ENCODE measurements around the gene ANKRD30B. TPM values are rescaled to one million over a fixed set of nuclear protein-coding genes. Genes with fewer than 3 reads are reported as not detected.
"Not testable (repeated sequence)": the region's sequence is repeated elsewhere in the genome, so short reads cannot be mapped to it uniquely, and the experiment has no call there.

The ANKRD30B gene
- total RNA-seq, 4 donors from 2014 or later, result 0.10 TPM; not detected in 3

DNA sequence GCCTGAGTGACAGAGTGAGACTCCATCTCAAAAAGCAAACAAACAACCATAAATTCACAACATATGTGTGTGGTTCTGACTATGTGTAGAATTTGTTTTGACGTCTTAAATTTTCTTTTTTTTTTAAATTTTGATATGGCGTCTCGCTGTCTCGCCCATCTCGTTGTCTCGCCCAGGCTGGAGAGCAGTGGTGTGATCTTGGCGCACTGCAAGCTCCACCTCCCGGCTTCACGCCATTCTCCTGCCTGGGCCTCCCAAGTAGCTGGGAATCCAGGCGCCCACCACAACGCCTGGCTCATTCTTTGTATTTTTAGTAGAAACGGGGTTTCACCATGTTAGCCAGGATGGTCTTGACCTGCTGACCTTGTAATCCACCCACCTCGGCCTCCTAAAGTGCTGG lies 63.1 kb downstream of the ANKRD30B start:
- WGBS, 2 donors, result 90 to 93% methylated on average over 13 of the region's 13 CpGs
- intact Hi-C loops (cut with DNase I; ENCODE audit: low total_unique reads); H3K4me3 ChIP-seq (ENCODE audit: low read depth, poor library complexity, severe bottlenecking); DNase-seq (ENCODE audit: low spot score in 2 of 2): not testable (repeated sequence)

DNA sequence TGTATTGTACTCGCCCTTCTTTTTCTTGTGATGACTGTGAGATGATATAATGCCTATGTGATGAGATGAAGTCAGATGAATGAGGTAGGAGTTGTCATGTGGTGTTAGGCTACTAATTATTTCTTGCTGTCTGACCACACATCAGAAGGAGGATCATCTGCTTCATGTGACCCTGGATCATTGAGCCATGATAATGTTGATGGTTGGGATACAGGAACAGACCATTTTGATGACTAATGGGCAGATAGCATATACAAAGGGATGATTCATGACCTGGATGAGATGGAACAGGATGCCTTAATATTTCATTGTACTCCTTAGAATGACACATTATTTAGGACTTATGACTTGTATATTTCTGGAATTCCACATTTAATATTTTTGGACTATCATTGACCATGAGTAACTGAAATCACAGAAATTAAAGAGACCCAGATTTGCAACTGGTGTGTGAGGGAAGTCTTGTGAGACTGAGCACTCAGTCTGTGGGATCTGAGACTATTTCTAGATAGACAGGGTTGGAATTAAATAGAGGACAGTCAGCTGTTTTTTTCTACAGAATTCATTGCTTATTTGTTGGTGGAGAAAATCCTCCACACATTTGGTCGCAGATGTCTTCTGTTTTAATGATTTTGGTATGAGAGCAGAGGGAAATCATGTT lies 79.1 kb downstream of the ANKRD30B start:
- intact Hi-C loops (cut with DNase I; ENCODE audit: low total_unique reads); DNase-seq (ENCODE audit: low spot score in 2 of 2); H3K4me3 ChIP-seq (ENCODE audit: low read depth, poor library complexity, severe bottlenecking): not testable (repeated sequence)
- WGBS, 2 donors, result 67 to 68% methylated on average over 2 of the region's 2 CpGs

DNA sequence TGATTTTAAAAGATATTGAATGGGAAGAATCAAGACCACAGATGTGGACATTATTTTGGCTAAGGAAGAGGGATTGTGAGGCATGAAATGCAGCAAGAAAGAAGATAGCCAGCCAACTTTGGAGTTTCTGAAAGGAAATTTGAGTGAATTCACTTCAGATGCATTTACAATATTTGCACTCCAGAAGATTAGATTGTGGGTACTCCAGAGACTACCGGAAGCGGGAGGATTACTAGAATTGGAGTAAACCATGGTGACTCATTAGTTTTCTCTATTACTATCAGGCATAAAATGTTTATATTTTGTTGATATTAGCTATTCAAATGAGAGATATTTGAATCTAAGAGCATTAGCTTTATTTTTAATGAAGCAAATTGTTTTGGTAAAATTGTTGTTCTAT lies 93.6 kb downstream of the ANKRD30B start:
- H3K4me3 ChIP-seq (ENCODE audit: low read depth, poor library complexity, severe bottlenecking); DNase-seq (ENCODE audit: low spot score in 2 of 2); intact Hi-C loops (cut with DNase I; ENCODE audit: low total_unique reads): not testable (repeated sequence)
- 89 to 93% methylated on average over 2 of the region's 2 CpGs for WGBS, 2 donors

DNA sequence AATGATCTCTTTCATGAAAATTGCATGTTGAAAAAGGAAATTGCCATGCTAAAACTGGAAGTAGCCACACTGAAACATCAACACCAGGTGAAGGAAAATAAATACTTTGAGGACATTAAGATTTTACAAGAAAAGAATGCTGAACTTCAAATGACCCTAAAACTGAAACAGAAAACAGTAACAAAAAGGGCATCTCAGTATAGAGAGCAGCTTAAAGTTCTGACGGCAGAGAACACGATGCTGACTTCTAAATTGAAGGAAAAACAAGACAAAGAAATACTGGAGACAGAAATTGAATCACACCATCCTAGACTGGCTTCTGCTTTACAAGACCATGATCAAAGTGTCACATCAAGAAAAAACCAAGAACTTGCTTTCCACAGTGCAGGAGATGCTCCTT lies 103.6 kb downstream of the ANKRD30B start:
- H3K4me3 ChIP-seq (ENCODE audit: low read depth, poor library complexity, severe bottlenecking); intact Hi-C loops (cut with DNase I; ENCODE audit: low total_unique reads); DNase-seq (ENCODE audit: low spot score in 2 of 2): not testable (repeated sequence)
- 25 to 84% methylated on average over 2 of the region's 2 CpGs for WGBS, 2 donors

DNA sequence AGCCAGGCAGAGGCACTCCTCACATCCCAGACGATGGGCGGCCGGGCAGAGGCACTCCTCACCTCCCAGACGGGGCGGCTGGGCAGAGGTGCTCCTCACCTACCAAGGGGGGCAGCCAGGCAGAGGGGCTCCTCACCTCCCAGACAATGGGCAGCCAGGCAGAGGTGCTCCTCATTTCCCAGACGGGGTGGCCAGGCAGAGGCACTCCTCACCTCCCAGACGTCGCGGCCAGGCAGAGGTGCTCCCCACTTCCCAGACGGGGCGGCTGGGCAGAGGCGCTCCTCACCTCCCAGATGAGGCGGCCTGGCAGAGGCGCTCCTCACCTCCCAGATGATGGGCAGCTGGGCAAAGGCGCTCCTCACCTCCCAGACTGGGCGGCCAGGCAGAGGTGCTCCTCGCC lies 107.7 kb downstream of the ANKRD30B start:
- intact Hi-C loops (cut with DNase I; ENCODE audit: low total_unique reads); DNase-seq (ENCODE audit: low spot score in 2 of 2); H3K4me3 ChIP-seq (ENCODE audit: low read depth, poor library complexity, severe bottlenecking): not testable (repeated sequence)
- WGBS, 2 donors, result 82 to 100% methylated on average over 1 to 10 of the region's 17 CpGs

DNA sequence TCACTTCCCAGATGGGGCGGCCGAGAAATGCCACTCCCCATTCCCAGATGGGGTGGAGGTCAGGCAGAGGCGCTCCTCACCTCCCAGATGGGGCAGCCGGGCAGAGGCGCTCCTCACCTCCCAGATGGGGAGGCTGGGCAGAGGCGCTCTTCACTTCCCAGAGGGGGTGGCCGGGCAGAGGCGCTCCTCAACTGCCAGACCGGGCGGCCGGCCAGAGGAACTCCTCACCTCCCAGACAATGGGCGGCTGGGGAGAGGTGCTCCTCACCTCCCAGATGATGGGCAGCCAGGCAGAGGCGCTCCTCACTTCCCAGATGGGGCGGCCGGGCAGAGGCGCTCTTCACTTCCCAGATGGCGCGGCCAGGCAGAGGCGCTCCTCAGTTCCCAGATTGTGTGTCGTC lies 108.3 kb downstream of the ANKRD30B start:
- WGBS, 2 donors, result 100% methylated on average over 2 of the region's 20 CpGs; no CpG with 5 or more reads in 1 of the 2 donors
- DNase-seq (ENCODE audit: low spot score in 2 of 2); H3K4me3 ChIP-seq (ENCODE audit: low read depth, poor library complexity, severe bottlenecking); intact Hi-C loops (cut with DNase I; ENCODE audit: low total_unique reads): not testable (repeated sequence)

DNA sequence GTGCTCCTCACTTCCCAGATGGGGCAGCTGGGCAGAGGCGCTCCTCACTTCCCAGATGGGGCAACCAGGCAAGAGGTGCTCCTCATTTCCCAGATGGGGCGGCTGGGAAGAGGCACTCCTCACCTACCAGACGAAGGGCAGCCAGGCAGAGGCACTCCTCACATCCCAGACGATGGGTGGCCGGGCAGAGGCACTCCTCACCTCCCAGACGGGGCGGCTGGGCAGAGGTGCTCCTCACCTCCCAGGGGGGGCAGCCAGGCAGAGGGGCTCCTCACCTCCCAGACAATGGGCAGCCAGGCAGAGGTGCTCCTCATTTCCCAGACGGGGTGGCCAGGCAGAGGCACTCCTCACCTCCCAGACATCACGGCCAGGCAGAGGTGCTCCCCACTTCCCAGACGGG lies 110.5 kb downstream of the ANKRD30B start:
- DNase-seq (ENCODE audit: low spot score in 2 of 2); intact Hi-C loops (cut with DNase I; ENCODE audit: low total_unique reads); H3K4me3 ChIP-seq (ENCODE audit: low read depth, poor library complexity, severe bottlenecking): not testable (repeated sequence)
- no CpG with 5 or more reads among the region's 10 CpGs for WGBS, 2 donors

DNA sequence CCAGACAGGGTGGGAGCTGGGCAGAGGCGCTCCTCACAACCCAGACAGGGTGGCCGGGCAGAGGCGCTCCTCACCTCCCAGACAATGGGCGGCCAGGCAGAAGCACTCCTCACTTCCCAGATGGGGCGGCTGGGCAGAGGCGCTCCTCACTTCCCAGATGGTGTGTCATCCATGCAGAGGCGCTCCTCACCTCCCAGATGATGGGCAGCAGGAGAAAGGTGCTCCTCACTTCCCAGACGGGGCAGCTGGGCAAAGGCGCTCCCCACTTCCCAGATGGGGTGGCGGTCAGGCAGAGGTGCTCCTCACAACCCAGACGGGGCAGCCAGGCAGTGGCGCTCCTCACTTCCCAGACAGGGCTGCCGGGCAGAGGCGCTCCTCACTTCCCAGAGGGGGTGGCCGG lies 112.0 kb downstream of the ANKRD30B start:
- DNase-seq (ENCODE audit: low spot score in 2 of 2); intact Hi-C loops (cut with DNase I; ENCODE audit: low total_unique reads): not testable (repeated sequence)
- WGBS, 2 donors, result 89 to 94% methylated on average over 6 to 8 of the region's 15 CpGs

DNA sequence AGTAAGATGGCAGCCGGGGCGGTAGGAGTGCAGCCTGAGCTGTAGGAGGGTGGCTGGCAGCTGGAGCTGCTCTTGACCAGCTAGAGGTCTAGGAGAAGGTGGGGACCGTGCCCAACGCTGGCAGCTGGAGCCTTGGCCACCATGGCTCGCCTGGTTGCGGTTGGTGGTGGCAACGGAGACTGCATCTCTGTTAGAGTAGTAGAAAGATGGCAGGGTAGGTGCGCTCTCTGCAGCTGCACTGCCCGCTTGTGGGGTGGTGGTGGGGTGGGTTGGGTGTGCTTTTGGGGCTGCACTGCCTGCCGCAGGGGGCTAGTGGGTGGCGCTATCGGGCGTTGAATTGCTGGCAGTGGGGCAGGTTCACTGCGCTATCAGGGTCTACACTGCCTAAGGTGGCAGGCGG lies 118.5 kb downstream of the ANKRD30B start:
- H3K4me3 ChIP-seq (ENCODE audit: low read depth, poor library complexity, severe bottlenecking); DNase-seq (ENCODE audit: low spot score in 2 of 2); intact Hi-C loops (cut with DNase I; ENCODE audit: low total_unique reads): not testable (repeated sequence)
- WGBS, 2 donors, result 88 to 89% methylated on average over 15 of the region's 15 CpGs

More for the DNA sequence above, 112.0 kb downstream of the ANKRD30B start:
- H3K4me3 ChIP-seq (ENCODE audit: low read depth, poor library complexity, severe bottlenecking), result not testable (repeated sequence)

DNA sequence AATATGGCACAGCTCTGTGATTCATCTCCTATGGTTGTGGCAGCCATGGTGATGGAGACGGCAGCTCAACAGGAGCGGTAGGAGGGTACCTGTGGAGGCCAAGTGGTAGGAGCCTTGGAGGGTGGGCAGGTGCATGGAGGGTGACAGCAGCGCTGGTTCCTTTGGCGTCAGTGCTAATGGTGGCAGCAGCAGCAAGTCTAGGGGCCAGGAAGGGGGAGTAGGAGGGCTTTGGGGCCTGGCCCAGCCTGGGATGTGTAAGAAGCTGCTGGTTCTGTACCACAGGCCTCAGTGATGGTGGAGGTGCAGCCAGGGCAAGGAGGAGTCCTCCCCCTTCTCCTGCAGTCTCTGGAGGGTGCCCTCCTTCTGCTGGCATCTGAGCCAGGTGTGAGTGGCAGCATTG lies 120.0 kb downstream of the ANKRD30B start:
- H3K4me3 ChIP-seq (ENCODE audit: low read depth, poor library complexity, severe bottlenecking); DNase-seq (ENCODE audit: low spot score in 2 of 2); intact Hi-C loops (cut with DNase I; ENCODE audit: low total_unique reads): not testable (repeated sequence)
- WGBS, 2 donors, result 76 to 92% methylated on average over 4 of the region's 4 CpGs

DNA sequence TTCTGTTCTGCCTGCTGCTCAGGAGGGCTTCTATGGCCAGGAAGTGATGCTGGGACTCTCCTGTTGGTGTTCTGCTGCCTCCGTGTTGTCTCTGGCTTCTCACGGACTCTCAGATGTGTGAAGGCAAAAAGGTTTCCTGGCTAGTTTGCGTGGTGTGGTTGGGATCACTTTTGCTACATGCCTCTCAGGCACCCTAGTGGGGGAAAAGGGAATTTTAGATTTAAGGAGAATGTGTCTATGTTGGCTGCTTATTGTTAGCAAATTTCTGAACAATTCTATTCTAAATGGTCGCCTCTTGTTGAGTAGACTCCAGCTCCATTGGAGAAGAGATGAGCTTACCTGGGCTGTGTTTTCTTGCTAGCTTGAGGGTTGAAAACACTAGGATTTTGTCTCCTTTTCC lies 120.9 kb downstream of the ANKRD30B start:
- DNase-seq (ENCODE audit: low spot score in 2 of 2); intact Hi-C loops (cut with DNase I; ENCODE audit: low total_unique reads); H3K4me3 ChIP-seq (ENCODE audit: low read depth, poor library complexity, severe bottlenecking): not testable (repeated sequence)
- 85 to 90% methylated on average over 4 of the region's 4 CpGs for WGBS, 2 donors

DNA sequence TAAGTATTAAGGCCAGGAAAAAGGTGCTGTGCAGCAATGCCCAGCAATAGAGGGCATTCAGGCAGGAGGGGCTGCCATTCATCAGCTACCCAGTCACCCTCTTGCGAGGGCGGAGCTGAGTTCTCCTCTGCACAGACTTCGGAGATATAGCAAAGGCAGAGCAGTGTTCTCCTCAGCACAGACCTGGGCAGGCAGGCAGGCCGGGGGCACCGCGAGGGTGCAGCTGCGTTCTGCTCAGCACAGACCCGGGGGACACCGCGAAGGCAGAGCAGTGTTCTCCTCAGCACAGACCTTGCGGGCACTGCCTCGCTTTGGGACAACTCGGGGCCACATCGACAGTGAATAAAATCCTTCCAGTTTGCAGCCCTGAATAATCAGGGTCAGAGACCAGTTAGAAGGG lies 130.9 kb downstream of the ANKRD30B start:
- H3K4me3 ChIP-seq (ENCODE audit: low read depth, poor library complexity, severe bottlenecking); DNase-seq (ENCODE audit: low spot score in 2 of 2); intact Hi-C loops (cut with DNase I; ENCODE audit: low total_unique reads): not testable (repeated sequence)
- 87 to 90% methylated on average over 13 to 14 of the region's 14 CpGs for WGBS, 2 donors
